Immature natural killer cell (primary cell): ENCODE results near the gene KRT16. TPM values are rescaled to one million over a fixed set of nuclear protein-coding genes. Genes with fewer than 3 reads are reported as not detected.
A peak's percentile ranks its signal among the peaks of the same experiment; 100 is the strongest.
"Not testable (repeated sequence)": the region's sequence is repeated elsewhere in the genome, so short reads cannot be mapped to it uniquely, and the experiment has no call there.

ENCODE experiments used
- DNase-seq, 3 donors: peaks; one replicate each; pipeline ENCODE4 v3.0.0; 2022; ENCODE audit warnings: mixed read lengths in 1 of 3
- H3K27ac Mint-ChIP-seq, 6 donors: one replicate each; pipeline ENCODE4 v1.8.0; 2020; ENCODE audit warnings: mixed read lengths in 6 of 6, mild to moderate bottlenecking in 5 of 6, inconsistent platforms in 4 of 6, moderate library complexity in 3 of 6
- H3K27me3 Mint-ChIP-seq, 3 donors: one replicate each; pipeline ENCODE4 v1.8.0; 2020 to 2021; ENCODE audit warnings: low read depth in 3 of 3, mild to moderate bottlenecking in 3 of 3, mixed read lengths in 3 of 3, moderate library complexity in 3 of 3, inconsistent platforms in 1 of 3
- H3K36me3 Mint-ChIP-seq, 3 donors: one replicate each; pipeline ENCODE4 v1.8.0; 2020; ENCODE audit warnings: mixed read lengths in 3 of 3, inconsistent platforms in 2 of 3, mild to moderate bottlenecking in 2 of 3
- H3K4me1 Mint-ChIP-seq, 2 donors: one replicate each; pipeline ENCODE4 v1.8.0; 2020; ENCODE audit warnings: inconsistent platforms in 2 of 2, mild to moderate bottlenecking in 2 of 2, mixed read lengths in 2 of 2, moderate library complexity in 1 of 2
- H3K4me3 Mint-ChIP-seq, 5 donors: one replicate each; pipeline ENCODE4 v1.8.0; 2020; ENCODE audit warnings: mild to moderate bottlenecking in 5 of 5, mixed read lengths in 5 of 5, inconsistent platforms in 3 of 5, moderate library complexity in 3 of 5
- H3K9me3 Mint-ChIP-seq, 6 donors: one replicate each; pipeline ENCODE4 v1.8.0; 2020; ENCODE audit warnings: mild to moderate bottlenecking in 6 of 6, mixed read lengths in 6 of 6, inconsistent platforms in 4 of 6, moderate library complexity in 3 of 6
- polyA plus RNA-seq, 3 donors: library from polyadenylated mRNA; unstranded; fragments of 300-500 nt; fragmentation: Illumina TruSeq; gene quantifications; one replicate each; pipeline ENCODE4 v1.2.3, GENCODE V29; 2021

Gene KRT16
- polyA plus RNA-seq, 3 donors from 2014 or later: not detected

DNA sequence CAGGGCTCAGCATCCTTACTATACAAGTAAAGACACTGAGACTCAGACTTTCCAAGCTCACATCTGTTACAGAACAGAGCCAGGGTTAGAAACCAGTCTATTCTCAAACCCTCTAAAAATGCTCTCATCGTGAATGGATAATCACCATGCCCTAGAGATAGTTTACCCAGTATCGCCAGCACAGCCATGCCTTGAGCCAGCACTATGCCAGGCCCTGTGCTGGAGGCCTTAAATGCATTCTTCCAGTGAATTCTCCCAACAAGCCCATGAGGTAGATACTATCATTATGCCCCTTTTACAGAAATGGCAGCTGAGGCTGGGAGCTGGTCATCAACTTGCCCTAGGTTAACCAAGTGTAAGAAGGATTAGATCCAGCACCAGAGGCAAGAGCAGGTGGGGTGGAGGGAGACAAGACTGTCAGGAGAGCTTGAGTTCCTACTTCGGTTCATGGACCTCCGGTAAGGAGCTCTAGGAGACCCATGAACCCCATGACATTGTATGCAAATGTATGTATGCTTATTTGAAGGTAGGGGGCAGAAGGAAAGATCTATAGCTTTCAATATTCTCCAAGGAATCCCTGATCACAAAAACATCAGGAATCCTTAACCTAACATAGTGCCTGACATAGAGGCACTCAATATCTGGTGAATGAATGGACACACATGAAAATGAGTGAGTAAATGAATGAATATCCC is 31.1 kb downstream of the KRT16 start:
- no peak overlapping the region for H3K27ac Mint-ChIP-seq
- no peaks in the 10 kb centered on the region for H3K4me1 Mint-ChIP-seq
- H3K36me3 Mint-ChIP-seq: no peaks in the 10 kb centered on the region
- H3K27me3 Mint-ChIP-seq: peaks cover 2 to 15% (median 8%) of the 10 kb centered on the region in 3 donors
- no peak overlapping the region for H3K4me3 Mint-ChIP-seq
- H3K9me3 Mint-ChIP-seq: no peaks in the 10 kb centered on the region
- DNase-seq: no peak

DNA sequence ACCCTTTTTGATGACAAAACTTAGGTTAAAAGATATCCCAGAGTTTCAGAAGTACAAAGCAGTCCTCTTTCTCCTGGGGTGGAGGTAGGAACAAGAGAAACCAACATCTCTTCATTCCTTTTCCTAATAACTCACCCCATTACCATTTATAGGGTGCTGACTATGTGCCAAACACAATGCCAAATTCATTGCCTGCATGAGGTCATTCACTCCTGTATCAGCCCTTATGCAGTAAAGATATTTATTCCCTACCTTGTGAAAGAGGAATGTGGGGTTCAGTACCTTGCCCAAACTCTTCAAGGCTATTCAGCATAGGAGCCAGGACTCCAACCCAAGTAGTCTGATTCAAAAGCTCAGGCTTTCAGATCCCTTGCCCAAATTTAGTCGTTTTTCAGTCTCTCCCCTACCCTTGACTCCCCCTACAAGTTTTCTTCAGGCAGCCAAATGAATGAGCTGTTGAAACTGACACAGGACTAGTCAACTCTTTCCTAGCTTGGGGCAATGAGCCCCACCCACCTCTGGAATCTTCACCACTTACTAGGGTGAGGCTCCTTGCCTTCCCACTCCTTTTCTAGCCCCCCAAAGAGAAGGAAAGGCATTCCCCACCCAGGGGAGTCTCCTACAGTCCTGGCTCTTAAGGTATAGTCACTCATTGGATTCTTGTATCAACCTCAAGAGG is 31.7 kb downstream of the KRT16 start:
- Mint-ChIP-seq H3K9me3 (no peaks in the 10 kb centered on the region), H3K36me3 (no peaks in the 10 kb centered on the region), H3K27me3 (peaks cover 2 to 15% (median 8%) of the 10 kb centered on the region in 3 donors), H3K27ac (no peak overlapping the region), H3K4me3 (no peak overlapping the region), H3K4me1 (no peaks in the 10 kb centered on the region)
- no peak for DNase-seq

DNA sequence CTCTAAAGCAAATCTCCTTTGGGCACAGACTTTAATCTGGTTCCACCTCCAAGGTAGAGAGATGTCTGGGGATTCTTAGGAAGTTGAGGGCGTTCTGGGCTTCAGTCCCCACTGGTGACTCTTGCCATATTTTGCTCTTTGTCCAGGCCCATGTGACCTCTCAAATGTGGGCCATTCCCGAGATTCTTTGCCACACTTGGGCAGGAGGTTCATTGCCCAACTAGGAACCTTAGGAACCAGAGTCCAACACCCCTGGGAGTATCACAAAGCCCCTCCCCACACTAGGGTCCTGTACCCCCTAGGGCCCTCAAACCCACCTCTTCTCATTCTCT is 32.4 kb downstream of the KRT16 start:
- H3K4me1 Mint-ChIP-seq: no peaks in the 10 kb centered on the region
- no peak overlapping the region for H3K4me3 Mint-ChIP-seq
- H3K27me3 Mint-ChIP-seq: peaks cover 2 to 15% (median 8%) of the 10 kb centered on the region in 3 donors
- no peaks in the 10 kb centered on the region for H3K9me3 Mint-ChIP-seq
- no peaks in the 10 kb centered on the region for H3K36me3 Mint-ChIP-seq
- DNase-seq: no peak
- no peak overlapping the region for H3K27ac Mint-ChIP-seq

DNA sequence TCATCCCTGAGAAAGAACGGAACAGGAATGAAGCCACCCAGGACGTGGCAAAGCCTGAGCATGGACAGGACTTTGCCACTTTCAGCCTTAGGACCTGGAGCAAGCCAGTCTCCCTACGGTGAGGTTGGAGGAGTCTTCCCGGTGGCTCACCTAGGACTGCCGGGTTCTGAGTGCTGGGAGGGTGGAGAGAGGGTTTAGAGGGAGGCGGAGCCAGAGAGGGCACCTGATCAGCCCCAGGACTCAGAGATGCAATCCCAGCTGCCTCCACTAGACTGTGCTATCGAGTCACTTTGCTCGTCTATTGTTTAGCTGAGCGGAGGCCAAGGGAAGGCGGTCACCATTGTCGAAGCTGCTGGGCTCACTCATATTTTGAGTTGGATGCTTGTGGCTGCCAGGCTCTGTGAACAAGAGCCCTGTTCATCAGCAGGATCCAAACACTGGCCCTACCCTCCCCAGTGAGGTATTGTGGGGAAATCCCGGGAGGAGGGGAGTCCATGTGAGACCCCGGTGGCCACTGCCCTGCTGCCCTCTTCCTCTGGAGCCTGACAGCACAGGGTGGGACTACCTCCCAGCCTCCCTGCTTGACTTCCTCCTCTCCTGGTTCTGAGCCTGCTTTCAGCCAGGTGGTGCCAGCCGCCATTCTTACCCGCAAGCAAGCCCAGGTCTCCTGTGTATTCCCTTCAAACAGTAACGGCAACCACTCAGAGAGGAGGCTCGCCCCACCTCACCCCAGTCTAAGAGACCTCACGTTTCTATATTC is 32.9 kb downstream of the KRT16 start:
- no peak overlapping the region for H3K4me3 Mint-ChIP-seq
- no peaks in the 10 kb centered on the region for H3K36me3 Mint-ChIP-seq
- no peaks in the 10 kb centered on the region for H3K9me3 Mint-ChIP-seq
- H3K27me3 Mint-ChIP-seq: peaks cover 2 to 18% (median 8%) of the 10 kb centered on the region in 3 donors
- H3K4me1 Mint-ChIP-seq: no peaks in the 10 kb centered on the region
- peak; percentile 39 to 45 (median 44) for DNase-seq
- no peak overlapping the region for H3K27ac Mint-ChIP-seq

DNA sequence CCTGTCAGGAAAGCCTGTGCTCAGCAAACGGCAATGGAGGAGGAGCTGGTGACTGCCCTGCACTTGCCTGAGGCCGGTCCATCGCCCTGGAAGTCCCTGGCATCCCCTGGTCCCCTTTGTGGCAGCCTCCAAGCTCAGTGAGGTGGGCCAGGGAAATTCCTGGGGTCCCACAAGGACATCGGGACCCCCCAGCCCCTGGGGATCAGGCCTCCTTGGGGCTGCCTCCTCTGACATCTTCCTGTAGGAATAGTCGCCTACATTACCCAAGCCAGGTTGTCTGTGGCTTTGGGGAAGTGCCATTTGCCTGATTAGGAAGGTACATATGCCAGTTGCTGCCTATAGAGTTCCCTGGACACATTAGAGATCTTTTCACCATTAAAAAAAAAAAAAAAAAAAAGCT is 33.6 kb downstream of the KRT16 start:
- Mint-ChIP-seq H3K36me3 (no peaks in the 10 kb centered on the region), H3K4me3 (no peak overlapping the region), H3K27ac (no peak overlapping the region), H3K4me1 (no peaks in the 10 kb centered on the region), H3K9me3 (no peaks in the 10 kb centered on the region), H3K27me3 (peaks cover 2 to 12% (median 8%) of the 10 kb centered on the region in 3 donors)
- DNase-seq: no peak

DNA sequence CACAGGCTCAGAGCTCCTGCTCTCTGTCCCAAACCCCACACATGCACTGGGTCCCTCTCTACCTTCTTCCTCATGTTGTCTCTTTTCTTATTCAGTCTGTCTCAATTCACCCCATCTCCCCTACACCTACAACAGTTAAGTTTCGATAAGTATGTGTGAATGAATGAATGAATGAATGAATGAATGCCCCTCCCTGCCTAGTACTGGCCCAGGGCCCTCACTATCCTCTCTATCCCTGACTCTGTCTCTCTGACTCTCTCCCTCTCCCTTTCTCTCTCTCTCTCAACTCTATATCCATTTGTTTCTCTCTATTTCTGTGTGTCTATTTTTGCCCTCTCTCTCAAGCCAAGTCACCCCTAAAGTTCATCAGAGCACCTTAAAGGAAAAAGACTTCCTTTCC is 34.0 kb downstream of the KRT16 start:
- peaks cover 2 to 12% (median 9%) of the 10 kb centered on the region in 3 donors for H3K27me3 Mint-ChIP-seq
- no peaks in the 10 kb centered on the region for H3K36me3 Mint-ChIP-seq
- H3K9me3 Mint-ChIP-seq: no peaks in the 10 kb centered on the region
- no peak overlapping the region for H3K27ac Mint-ChIP-seq
- H3K4me3 Mint-ChIP-seq: no peak overlapping the region
- DNase-seq: no peak
- H3K4me1 Mint-ChIP-seq: no peaks in the 10 kb centered on the region

DNA sequence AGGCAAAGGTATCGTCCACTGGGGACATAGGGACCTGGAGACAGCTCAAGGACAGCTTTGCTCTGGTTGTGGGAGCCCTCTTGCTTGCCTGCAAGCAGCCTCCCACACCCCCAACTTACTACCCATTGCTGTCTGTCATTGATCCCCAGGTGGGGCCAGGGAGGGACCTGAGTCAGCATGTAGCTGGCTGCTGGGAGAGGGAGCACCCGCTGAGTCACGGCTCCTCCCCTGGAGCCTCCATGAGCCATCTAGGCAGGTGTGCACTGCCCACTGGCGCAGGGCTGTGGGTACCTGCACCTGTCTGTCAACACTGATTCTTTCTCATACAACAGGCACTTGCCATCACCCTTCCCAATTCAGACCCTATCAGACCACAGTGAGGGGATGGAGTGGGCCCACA is 35.8 kb downstream of the KRT16 start:
- not testable (repeated sequence) for H3K4me3 Mint-ChIP-seq, H3K4me1 Mint-ChIP-seq, DNase-seq, H3K36me3 Mint-ChIP-seq, H3K27ac Mint-ChIP-seq, H3K9me3 Mint-ChIP-seq
- H3K27me3 Mint-ChIP-seq: peaks cover 0 to 15% (median 11%) of the 10 kb centered on the region in 3 donors

DNA sequence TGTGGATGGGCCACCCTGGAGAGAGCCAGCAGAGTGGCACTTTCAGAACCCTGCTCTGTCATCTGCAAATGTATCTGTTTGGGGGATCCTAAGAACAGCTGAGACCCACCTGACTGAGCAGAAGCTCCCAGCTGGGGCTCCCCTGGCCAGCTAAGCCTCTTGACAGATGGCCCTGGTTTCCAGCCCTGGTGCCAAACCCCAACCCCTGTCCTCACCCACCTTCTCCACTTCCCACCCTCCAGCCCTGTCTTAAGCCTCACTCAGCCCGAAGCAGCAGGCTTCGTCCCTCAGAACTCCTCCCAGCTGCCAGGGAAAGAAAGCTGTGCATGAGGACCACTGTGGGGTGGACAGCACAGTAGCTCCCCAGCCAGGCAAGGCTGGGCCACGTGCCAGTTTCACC is 37.2 kb downstream of the KRT16 start:
- no peak for DNase-seq
- H3K4me3 Mint-ChIP-seq: no peak overlapping the region
- no peaks in the 10 kb centered on the region for H3K4me1 Mint-ChIP-seq
- H3K27me3 Mint-ChIP-seq: peaks cover 0 to 17% (median 12%) of the 10 kb centered on the region in 3 donors
- no peaks in the 10 kb centered on the region for H3K9me3 Mint-ChIP-seq
- no peak overlapping the region for H3K27ac Mint-ChIP-seq
- H3K36me3 Mint-ChIP-seq: no peaks in the 10 kb centered on the region

DNA sequence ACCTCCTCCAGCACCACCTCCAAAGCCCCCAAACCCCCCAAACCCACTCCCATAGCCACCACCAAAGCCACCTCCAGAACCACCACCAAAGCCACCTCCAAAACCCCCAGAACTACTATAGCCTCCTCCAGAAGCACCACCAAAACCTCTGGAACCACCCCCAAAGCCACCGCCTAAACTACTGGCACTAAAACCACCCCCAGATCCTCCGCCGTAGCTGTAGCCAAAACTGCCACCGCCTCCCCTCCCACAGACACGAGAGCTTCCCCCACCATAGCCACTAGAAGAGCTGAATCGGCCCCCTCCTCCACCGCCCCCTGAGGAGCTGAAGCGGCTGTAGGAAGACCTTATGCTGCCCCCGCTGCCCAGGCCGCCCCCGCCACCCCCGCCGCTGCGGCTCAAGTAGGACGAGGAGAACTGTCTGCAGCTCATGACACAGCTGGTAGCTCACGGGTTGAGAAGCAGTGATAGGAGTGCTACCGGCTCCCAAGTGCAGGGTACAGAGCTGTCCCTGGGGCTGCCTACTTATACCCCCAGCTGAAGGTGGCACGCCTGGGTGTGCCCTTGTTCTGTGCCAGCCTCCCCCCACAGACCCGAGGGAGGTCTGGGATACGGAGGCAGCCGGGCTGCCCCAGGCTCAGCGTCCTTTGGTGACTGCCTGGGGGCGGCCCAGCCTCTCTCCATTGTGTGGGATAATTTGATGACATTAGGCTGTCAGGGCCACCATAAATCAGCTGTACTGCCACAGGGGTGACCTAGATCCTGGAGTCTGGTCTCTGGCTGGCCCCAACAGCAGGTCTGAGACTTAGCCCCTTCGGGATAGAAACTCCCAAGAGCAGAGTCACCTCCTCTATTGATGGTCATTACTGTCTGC is 40.8 kb downstream of the KRT16 start, which contains the start of gene KRT9:
TSS of gene KRT9 (minus strand) at position 499 of the 874 bp plus-strand sequence. CDS start at position 432, 67 bp downstream.
- H3K4me1 Mint-ChIP-seq: peaks cover 9 to 18% of the 10 kb centered on the region in 2 donors
- no peaks in the 10 kb centered on the region for H3K36me3 Mint-ChIP-seq
- H3K9me3 Mint-ChIP-seq: peaks cover 0 to 18% (median 6%) of the 10 kb centered on the region in 6 donors
- DNase-seq: no peak
- H3K4me3 Mint-ChIP-seq: no peak within 1 kb of the TSS
- H3K27ac Mint-ChIP-seq: peak within 1 kb of the TSS in 1 of 6 donors; percentile 12
- peaks cover 3 to 17% (median 6%) of the 10 kb centered on the region in 3 donors for H3K27me3 Mint-ChIP-seq

DNA sequence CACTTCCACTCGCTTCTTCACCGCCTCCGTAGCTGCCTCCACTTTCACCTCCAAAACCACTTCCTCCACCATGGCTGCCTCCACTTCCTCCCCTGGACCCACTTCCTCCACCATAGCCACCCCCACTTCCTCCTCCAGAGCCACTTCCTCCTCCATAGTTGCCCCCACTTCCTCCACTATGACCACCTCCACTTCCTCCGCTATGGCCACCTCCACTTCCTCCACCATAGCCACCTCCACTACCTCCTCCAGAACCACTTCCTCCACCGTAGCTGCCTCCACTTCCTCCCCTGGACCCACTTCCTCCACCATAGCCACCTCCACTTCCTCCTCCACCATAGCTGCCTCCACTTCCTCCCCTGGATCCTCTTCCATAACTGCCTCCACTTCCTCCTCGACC is 45.2 kb downstream of the KRT16 start:
- DNase-seq: peak in 2 of 3 donors; percentile 10 to 11
- Mint-ChIP-seq H3K4me1 (peaks cover 11 to 20% of the 10 kb centered on the region in 2 donors), H3K9me3 (peaks cover 0 to 20% (median 7%) of the 10 kb centered on the region in 6 donors), H3K27me3 (peaks cover 3 to 8% (median 5%) of the 10 kb centered on the region in 3 donors), H3K27ac (peak overlapping the region; percentile 53 to 92 (median 82)), H3K4me3 (no peak overlapping the region), H3K36me3 (no peaks in the 10 kb centered on the region)

DNA sequence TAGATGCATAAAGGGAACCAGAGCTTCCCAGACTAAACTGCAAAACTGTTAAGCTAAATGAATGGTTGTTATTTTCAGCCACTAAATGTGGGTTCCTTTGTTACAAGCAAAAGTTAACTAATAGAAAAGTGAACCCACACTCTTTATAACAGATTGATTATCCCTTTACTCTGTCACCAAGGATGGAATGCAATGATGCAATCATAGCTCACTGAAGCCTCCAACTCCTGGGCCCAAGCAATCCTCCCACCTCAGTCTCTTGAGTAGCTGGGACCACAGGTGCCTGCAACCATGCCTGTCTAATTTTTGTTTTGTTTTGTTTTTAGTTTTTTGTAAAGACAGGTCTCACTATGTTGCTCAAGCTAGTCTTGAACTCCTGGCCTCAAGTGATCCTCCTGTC is 47.2 kb downstream of the KRT16 start:
- Mint-ChIP-seq H3K4me1 (peaks cover 11 to 20% of the 10 kb centered on the region in 2 donors), H3K27ac (no peak overlapping the region), H3K9me3 (peaks cover 0 to 20% (median 7%) of the 10 kb centered on the region in 6 donors), H3K36me3 (no peaks in the 10 kb centered on the region), H3K4me3 (no peak overlapping the region), H3K27me3 (peaks cover 4 to 8% (median 5%) of the 10 kb centered on the region in 3 donors)
- DNase-seq: no peak

DNA sequence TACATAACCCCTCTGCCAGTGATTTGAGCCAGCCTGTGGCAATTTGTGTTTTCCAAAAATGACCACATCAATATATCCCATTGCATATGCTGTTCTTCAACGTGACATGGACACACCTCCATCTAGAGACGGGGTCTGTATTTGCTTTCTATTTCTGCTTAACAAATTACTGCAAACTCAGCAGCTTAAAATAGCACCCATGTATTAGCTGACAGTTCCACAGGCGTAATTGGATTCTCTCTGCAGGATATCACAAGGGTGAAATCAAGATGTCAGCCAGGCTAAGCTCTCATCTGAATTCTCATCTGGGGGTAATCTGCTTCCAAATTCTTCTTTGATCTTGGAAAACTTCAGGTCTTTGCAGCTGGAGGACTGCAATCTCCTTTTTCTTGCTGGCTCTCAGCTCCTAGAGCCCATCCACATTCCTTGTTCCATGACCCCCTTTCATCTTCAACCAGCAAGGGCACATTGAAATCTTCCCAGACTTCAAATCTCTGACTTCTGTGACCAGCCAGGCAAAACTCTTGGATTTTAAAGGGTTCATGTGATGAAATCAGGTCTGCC is 48.9 kb downstream of the KRT16 start:
- DNase-seq: no peak
- Mint-ChIP-seq H3K27ac (no peak overlapping the region), H3K36me3 (no peaks in the 10 kb centered on the region), H3K4me1 (peaks cover 9 to 17% of the 10 kb centered on the region in 2 donors), H3K9me3 (peaks cover 0 to 17% (median 7%) of the 10 kb centered on the region in 6 donors), H3K27me3 (peaks cover 4 to 12% (median 4%) of the 10 kb centered on the region in 3 donors), H3K4me3 (no peak overlapping the region)

DNA sequence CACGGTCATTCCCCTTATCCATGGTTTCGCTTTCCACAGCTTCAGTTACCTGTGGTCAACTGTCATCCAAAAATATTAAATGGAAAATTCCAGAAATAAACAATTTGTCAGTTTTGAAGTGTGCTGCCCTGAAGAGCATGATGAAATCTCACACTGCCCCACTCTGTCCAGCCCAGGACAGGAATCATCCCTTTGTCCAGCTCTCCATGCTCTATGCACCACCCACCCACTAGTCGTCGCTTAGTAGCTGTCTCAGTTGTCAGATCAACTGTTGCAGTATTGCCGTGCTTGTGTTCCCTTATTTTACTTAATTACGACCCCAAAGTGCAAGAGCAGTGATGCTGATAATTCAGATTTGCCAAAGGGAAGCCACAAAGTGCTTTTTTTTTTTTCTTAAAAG is 51.0 kb downstream of the KRT16 start:
- H3K27ac Mint-ChIP-seq: no peak overlapping the region
- H3K36me3 Mint-ChIP-seq: no peaks in the 10 kb centered on the region
- peaks cover 0 to 2% (median 0%) of the 10 kb centered on the region in 6 donors for H3K9me3 Mint-ChIP-seq
- H3K4me1 Mint-ChIP-seq: peaks cover 0 to 2% of the 10 kb centered on the region in 2 donors
- no peak overlapping the region for H3K4me3 Mint-ChIP-seq
- DNase-seq: no peak
- H3K27me3 Mint-ChIP-seq: peaks cover 4 to 12% (median 4%) of the 10 kb centered on the region in 3 donors
